ENCODE results near the gene IFIT2. TPM values are rescaled to one million over a fixed set of nuclear protein-coding genes. Genes with fewer than 3 reads are reported as not detected.
"Not testable (repeated sequence)": the region's sequence is repeated elsewhere in the genome, so short reads cannot be mapped to it uniquely, and the experiment has no call there.

The IFIT2 gene
- total and polyA plus RNA-seq, 4 donors, result 4.8 to 5.5 (median 5.2) TPM

DNA sequence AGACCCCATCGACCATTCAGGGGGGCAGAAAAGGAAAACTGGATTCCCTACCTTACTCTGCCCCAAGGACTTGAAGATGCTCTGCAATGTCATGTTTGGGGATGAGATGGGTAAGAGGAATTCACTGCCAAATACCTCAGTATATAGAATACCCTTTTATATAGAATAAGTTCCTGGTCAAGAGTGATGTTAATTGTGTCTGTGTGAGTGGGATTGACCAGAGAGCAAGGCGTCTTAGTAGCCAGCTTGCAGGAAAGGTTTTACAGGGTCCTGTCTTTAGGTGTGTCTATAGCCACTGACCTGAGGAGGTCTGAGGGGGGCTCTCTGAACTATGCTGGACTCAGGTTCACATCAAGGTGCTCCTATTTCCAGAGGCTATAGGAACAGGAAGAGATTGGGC, 27.3 kb downstream of the IFIT2 start:
- no peaks in the 10 kb centered on the region for H3K36me3 ChIP-seq (ENCODE audit: control insufficient read depth in 4 of 4, insufficient read depth in 3 of 4, low read depth in 1 of 4, low read length in 3 of 4)
- H3K4me1 ChIP-seq (ENCODE audit: control insufficient read depth in 4 of 4, insufficient read depth in 4 of 4, low read length in 3 of 4), result peaks cover 9 to 60% (median 34%) of the 10 kb centered on the region in 4 donors
- peak overlapping the region in 1 of 2 donors; percentile 32 for H3K9ac ChIP-seq (ENCODE audit: low read depth in 1 of 2, low read length in 2 of 2)
- TF ChIP-seq EGR1 (IDR thresholded peaks at IDR 0.05; ENCODE audit: low read depth in 2 of 2) (no peak), FOXA2 (IDR thresholded peaks at IDR 0.05) (no peak), YY1 (IDR thresholded peaks at IDR 0.05) (no peak), RAD21 (IDR thresholded peaks at IDR 0.05) (no peak), HNF4G (IDR thresholded peaks at IDR 0.05) (no peak), GABPA (IDR thresholded peaks at IDR 0.05 in 1 of 2, conservative IDR thresholded peaks at IDR 0.05 in 1 of 2) (no peak), RXRA (IDR thresholded peaks at IDR 0.05) (no peak), TAF1 (conservative IDR thresholded peaks at IDR 0.05) (no peak), SP1 (IDR thresholded peaks at IDR 0.05) (no peak)
- TF ChIP-seq, protein P1, sequence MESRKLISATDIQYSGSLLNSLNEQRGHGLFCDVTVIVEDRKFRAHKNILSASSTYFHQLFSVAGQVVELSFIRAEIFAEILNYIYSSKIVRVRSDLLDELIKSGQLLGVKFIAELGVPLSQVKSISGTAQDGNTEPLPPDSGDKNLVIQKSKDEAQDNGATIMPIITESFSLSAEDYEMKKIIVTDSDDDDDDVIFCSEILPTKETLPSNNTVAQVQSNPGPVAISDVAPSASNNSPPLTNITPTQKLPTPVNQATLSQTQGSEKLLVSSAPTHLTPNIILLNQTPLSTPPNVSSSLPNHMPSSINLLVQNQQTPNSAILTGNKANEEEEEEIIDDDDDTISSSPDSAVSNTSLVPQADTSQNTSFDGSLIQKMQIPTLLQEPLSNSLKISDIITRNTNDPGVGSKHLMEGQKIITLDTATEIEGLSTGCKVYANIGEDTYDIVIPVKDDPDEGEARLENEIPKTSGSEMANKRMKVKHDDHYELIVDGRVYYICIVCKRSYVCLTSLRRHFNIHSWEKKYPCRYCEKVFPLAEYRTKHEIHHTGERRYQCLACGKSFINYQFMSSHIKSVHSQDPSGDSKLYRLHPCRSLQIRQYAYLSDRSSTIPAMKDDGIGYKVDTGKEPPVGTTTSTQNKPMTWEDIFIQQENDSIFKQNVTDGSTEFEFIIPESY (IDR thresholded peaks at IDR 0.05), result no peak
- TF ChIP-seq, protein P2, sequence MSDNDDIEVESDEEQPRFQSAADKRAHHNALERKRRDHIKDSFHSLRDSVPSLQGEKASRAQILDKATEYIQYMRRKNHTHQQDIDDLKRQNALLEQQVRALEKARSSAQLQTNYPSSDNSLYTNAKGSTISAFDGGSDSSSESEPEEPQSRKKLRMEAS (IDR thresholded peaks at IDR 0.05), result no peak
- H3K4me3 ChIP-seq (ENCODE audit: low read depth in 1 of 3, low read length in 3 of 3), result peak overlapping the region in 1 of 3 donors; percentile 91
- no peaks in the 10 kb centered on the region for H3K27me3 ChIP-seq (ENCODE audit: control insufficient read depth in 4 of 4, insufficient read depth in 4 of 4, low read length in 3 of 4)
- DNase-seq (ENCODE audit: low spot score), result no peak
- WGBS, result 91% methylated on average over 2 of the region's 2 CpGs
- H3K27ac ChIP-seq (ENCODE audit: low read depth in 1 of 2, low read length in 2 of 2), result peak overlapping the region in 1 of 2 donors; percentile 97
- no peaks in the 10 kb centered on the region for H3K9me3 ChIP-seq (ENCODE audit: control insufficient read depth in 4 of 4, low read length in 3 of 4)

DNA sequence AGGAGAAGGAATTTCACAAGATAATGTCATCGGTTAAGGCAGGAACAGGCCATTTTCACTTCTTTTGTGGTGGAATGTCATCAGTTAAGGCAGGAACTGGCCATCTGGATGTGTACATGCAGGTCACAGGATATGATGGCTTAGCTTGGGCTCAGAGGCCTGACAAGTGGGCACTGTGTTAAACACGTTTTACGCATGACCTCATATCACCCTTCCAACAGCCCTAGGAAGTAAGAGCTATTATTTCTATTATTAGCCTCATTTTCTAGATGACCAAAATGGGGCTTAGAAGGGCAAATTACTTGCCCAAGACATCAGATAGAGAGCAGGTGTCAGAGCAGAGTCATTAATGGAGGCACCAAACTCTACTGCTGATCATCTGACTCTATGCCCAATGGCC, 28.2 kb downstream of the IFIT2 start:
- not testable (repeated sequence) for DNase-seq (ENCODE audit: low spot score); H3K4me3 ChIP-seq (ENCODE audit: low read depth in 1 of 3, low read length in 3 of 3); H3K9ac ChIP-seq (ENCODE audit: low read depth in 1 of 2, low read length in 2 of 2); H3K36me3 ChIP-seq (ENCODE audit: control insufficient read depth in 4 of 4, insufficient read depth in 3 of 4, low read depth in 1 of 4, low read length in 3 of 4); H3K27me3 ChIP-seq (ENCODE audit: control insufficient read depth in 4 of 4, insufficient read depth in 4 of 4, low read length in 3 of 4); H3K9me3 ChIP-seq (ENCODE audit: control insufficient read depth in 4 of 4, low read length in 3 of 4)
- 65% methylated on average over 3 of the region's 3 CpGs for WGBS
- Histone ChIP-seq H3K27ac (ENCODE audit: low read depth in 1 of 2, low read length in 2 of 2) (peak overlapping the region; percentile 38 to 64), H3K4me1 (ENCODE audit: control insufficient read depth in 4 of 4, insufficient read depth in 4 of 4, low read length in 3 of 4) (peaks cover 13 to 64% (median 40%) of the 10 kb centered on the region in 4 donors)

DNA sequence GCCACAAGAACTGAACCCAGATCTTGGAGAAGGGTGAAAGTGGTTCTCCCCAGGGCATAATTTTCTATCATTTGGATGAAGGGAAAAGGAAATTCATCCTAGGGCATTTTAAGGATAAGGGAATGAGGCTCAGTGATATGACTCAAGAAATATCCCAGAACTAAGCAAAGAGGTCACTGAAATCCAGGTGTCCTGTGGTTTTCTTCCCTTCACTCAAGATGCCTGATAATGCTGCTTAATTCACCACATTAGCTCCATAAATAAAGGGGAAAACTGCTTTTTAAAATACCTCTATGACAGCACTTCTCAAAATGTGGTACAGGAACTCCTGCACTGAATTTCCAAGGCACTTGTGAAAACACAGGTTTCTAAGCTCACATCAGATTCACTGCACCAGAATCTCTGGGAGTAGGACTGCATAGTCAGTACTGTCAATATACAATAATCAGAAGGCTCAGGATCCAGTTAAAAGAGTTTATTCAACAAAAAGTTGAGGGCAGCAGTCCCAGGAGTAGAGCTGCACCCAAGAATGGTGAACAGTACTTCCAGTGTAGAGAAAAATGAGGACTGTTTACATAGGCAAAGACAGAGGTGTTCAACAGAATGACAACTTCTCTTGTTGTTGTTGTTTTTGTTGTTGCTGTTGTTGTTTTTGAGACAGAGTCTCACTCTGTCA, 28.8 kb downstream of the IFIT2 start:
- no peak for DNase-seq (ENCODE audit: low spot score)
- Histone ChIP-seq H3K4me3 (ENCODE audit: low read depth in 1 of 3, low read length in 3 of 3) (no peak overlapping the region), H3K36me3 (ENCODE audit: control insufficient read depth in 4 of 4, insufficient read depth in 3 of 4, low read depth in 1 of 4, low read length in 3 of 4) (no peaks in the 10 kb centered on the region), H3K9me3 (ENCODE audit: control insufficient read depth in 4 of 4, low read length in 3 of 4) (no peaks in the 10 kb centered on the region), H3K27ac (ENCODE audit: low read depth in 1 of 2, low read length in 2 of 2) (peak overlapping the region; percentile 38 to 64), H3K4me1 (ENCODE audit: control insufficient read depth in 4 of 4, insufficient read depth in 4 of 4, low read length in 3 of 4) (peaks cover 13 to 66% (median 42%) of the 10 kb centered on the region in 4 donors), H3K9ac (ENCODE audit: low read depth in 1 of 2, low read length in 2 of 2) (no peak overlapping the region), H3K27me3 (ENCODE audit: control insufficient read depth in 4 of 4, insufficient read depth in 4 of 4, low read length in 3 of 4) (no peaks in the 10 kb centered on the region)
- TF ChIP-seq YY1 (IDR thresholded peaks at IDR 0.05), result no peak

DNA sequence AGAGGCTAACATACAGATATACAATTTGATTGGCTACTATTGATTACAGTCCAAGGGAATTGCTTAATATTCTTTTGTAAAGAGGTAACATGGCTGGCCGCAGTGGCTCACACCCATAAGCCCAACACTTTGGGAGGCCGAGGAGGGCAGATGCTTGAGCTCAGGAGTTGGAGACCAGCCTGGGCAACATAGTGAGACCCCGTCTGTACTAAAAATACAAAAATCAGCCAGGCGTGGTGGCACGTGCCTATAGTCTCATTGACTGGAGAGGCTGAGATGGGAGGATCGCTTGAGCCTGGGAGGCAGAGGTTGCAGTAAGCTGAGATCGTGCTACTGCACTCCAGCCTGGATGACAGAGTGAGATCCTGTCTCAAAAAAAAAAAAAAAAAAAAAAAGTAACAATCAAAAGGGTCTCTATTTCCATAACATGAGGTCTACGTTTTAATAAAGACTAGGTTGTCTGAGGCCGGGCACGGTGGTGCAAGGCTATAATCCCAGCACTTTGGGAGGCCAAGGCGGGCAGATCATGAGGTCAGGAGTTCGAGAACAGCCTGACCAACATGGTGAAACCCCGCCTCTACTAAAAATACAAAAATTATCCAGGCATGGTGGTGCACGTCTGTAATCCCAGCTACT, 29.8 kb downstream of the IFIT2 start:
- H3K9me3 ChIP-seq (ENCODE audit: control insufficient read depth in 4 of 4, low read length in 3 of 4); DNase-seq (ENCODE audit: low spot score); H3K27me3 ChIP-seq (ENCODE audit: control insufficient read depth in 4 of 4, insufficient read depth in 4 of 4, low read length in 3 of 4); H3K36me3 ChIP-seq (ENCODE audit: control insufficient read depth in 4 of 4, insufficient read depth in 3 of 4, low read depth in 1 of 4, low read length in 3 of 4): not testable (repeated sequence)
- Histone ChIP-seq H3K9ac (ENCODE audit: low read depth in 1 of 2, low read length in 2 of 2) (peak overlapping the region in 1 of 2 donors; percentile 62), H3K4me3 (ENCODE audit: low read depth in 1 of 3, low read length in 3 of 3) (peak overlapping the region in 2 of 3 donors; percentile 51 to 60), H3K4me1 (ENCODE audit: control insufficient read depth in 4 of 4, insufficient read depth in 4 of 4, low read length in 3 of 4) (peaks cover 13 to 65% (median 42%) of the 10 kb centered on the region in 4 donors), H3K27ac (ENCODE audit: low read depth in 1 of 2, low read length in 2 of 2) (peak overlapping the region; percentile 82 to 83)
- 75% methylated on average over 14 of the region's 14 CpGs for WGBS

Data from liver (tissue), 9 donors.